ENCODE measurements around the gene TRPM8.

The TRPM8 gene

DNA sequence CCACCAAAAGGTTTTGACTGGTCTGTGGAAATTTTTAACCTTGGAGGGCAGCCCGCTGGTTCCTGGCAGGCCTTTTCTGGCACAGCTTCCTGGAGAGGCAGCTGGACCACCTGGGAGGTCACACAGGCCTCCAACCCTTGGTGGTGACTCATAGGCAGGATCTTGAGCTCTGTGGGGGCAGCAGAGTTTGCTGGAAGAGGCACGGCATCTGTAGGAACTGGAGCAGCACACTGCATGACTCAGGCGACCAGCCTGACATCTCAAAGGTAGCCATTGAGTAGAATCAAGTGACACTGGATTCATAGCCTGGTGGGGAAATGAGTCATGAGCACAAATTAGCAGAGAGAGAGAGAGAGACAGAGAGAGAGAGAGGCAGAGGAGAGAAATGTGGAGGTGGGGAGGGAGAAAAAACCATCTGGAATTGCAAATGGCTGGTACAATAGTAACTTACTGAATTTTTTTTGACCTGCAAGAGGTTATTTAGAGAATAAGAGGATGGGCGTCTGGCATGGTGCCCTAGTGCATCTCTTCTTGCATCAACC, 57.4 kb downstream of the TRPM8 start:
- H3K4me1 ChIP-seq (ENCODE audit: insufficient read depth, low read length), result peaks cover 10% of the 10 kb centered on the region
- H3K9me3 ChIP-seq (ENCODE audit: control insufficient read depth, insufficient read depth, low read length), result no peaks in the 10 kb centered on the region; the same call in 1 of the 2 replicates
- no peak overlapping the region for H3K9ac ChIP-seq (ENCODE audit: low read depth, low read length)
- no peaks in the 10 kb centered on the region for H3K36me3 ChIP-seq (ENCODE audit: insufficient read depth, low read length)

DNA sequence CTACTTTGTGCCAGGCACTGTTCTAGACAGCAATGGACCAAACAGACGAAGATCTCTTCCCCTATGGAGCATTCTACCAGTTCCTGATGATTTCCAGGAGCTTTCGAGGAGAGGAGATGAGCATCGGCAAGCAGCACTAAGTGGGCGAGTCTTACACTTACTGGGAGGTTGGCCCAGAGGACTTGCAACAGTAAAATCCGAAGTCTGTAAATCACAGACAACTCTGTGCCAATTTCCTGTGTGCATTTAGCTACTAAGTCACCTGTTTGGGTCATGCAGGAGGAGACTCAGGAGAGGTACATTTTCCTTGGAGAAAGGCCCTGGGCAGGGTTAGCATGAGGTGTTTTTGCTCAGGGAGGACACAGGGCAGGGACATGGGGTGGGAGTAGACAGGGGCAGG, 58.9 kb downstream of the TRPM8 start:
- Histone ChIP-seq H3K36me3 (ENCODE audit: insufficient read depth, low read length) (no peaks in the 10 kb centered on the region), H3K9me3 (ENCODE audit: control insufficient read depth, insufficient read depth, low read length) (no peaks in the 10 kb centered on the region; the same call in 1 of the 2 replicates), H3K4me1 (ENCODE audit: insufficient read depth, low read length) (peaks cover 10% of the 10 kb centered on the region), H3K9ac (ENCODE audit: low read depth, low read length) (no peak overlapping the region)

DNA sequence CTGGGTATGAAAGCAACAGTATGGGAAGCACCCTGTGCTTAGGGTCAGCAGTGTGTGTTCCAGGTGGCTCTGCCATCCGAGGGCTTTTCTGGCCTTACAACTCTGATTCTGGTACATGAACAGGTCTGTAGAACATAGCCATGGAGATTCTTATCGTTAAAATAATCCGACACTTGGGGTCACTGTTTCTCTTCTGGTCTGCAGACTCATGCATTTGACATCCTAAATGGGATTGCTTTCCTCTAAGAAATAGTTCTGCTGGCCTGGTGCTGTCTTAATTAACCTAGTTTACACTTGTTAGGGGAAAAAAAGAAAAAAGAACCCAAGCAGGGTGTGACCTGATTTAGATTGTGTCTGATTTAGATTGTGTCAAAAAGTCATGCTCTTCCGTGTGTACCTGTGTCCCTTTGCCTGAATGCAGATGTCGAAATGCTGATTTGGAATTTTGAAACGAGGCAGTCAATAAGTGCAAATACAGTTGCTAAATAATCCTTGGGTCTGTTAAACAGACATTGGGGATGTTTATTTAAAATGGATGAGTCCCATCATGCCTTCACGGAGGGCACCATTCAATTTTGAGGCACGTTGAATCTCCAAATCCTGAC, 59.6 kb downstream of the TRPM8 start:
- peaks cover 10% of the 10 kb centered on the region for H3K4me1 ChIP-seq (ENCODE audit: insufficient read depth, low read length)

DNA sequence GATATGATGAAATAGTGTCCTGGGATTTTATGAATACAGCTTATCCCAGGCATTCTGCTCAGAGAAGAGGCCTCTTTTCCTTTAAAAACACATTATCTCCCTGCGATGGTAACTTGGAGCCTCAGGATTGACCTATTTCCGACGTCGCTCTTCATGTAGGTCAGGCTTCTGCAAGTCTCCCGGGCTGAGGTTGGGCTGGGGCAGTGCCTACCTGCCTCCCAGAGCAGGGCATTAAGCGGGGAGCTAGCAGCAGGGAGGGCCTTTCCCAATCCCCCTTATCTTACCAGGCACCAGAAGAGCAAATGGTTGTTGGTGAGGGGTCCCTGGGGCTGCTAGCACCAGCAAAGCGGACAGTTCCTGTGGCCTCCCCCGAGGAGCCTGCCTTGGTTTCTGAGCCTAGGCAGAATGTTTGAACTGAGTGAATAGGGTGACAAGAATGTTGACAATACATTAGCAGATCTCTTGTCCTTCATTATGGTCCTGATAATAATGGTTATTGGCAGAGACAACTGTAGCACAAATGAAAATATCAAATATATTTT, 60.2 kb downstream of the TRPM8 start:
- Histone ChIP-seq H3K4me1 (ENCODE audit: insufficient read depth, low read length) (peaks cover 10% of the 10 kb centered on the region), H3K9me3 (ENCODE audit: control insufficient read depth, insufficient read depth, low read length) (no peaks in the 10 kb centered on the region; the same call in 1 of the 2 replicates), H3K36me3 (ENCODE audit: insufficient read depth, low read length) (no peaks in the 10 kb centered on the region), H3K9ac (ENCODE audit: low read depth, low read length) (no peak overlapping the region)

More for the DNA sequence above, 59.6 kb downstream of the TRPM8 start:
- Histone ChIP-seq H3K9ac (ENCODE audit: low read depth, low read length) (no peak overlapping the region), H3K36me3 (ENCODE audit: insufficient read depth, low read length) (no peaks in the 10 kb centered on the region), H3K9me3 (ENCODE audit: control insufficient read depth, insufficient read depth, low read length) (no peaks in the 10 kb centered on the region; the same call in 1 of the 2 replicates)

DNA sequence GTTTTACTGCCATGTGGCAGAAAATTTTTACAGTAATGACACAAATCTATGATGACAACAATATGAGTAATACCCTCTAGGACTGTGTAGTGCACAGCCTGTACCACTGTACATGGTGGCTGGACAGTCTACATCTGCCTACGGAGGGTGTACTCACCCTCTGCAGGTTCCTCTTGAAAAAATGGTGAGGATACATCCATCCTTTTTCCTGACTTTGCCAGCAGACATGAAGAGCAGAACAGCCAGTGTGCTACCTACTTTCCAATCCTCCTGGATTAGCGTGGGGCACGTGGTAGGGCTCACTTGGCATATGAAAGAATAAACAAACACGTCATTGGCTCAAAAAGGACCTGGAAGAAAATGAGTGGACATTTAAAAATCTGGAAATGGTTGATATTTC, 62.6 kb downstream of the TRPM8 start:
- Histone ChIP-seq H3K4me1 (ENCODE audit: insufficient read depth, low read length) (peaks cover 6% of the 10 kb centered on the region), H3K36me3 (ENCODE audit: insufficient read depth, low read length) (no peaks in the 10 kb centered on the region), H3K9me3 (ENCODE audit: control insufficient read depth, insufficient read depth, low read length) (no peaks in the 10 kb centered on the region), H3K9ac (ENCODE audit: low read depth, low read length) (no peak overlapping the region)

DNA sequence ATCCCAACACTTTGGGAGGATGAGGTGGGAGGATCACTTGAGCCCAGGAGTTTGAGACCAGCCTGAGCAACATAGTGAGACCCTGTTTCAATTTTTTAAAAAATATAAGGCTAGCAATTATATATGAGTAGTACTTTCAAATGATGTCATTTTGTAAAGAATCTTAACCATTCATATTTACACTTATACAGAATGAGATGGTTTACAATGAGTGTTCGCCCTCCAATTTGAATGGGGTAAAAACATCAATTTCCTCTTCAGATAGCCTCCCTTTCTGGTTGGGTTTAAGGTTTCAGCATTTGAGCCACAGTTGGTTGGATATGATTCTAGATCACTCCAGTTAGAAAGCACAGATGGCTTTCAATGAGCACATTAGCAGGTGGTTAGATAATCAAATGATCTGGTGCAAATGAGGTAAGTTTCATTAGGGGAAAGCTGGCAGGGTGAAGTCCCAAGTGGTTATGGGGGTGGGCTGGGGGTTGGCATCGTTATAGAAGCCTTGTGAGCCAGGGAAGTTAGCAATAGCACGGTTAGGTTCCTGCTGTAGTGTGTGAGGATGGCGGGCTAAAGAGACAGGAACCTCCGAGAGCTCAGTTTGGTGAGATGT, 63.9 kb downstream of the TRPM8 start:
- Histone ChIP-seq H3K9me3 (ENCODE audit: control insufficient read depth, insufficient read depth, low read length) (no peaks in the 10 kb centered on the region), H3K4me1 (ENCODE audit: insufficient read depth, low read length) (peaks cover 6% of the 10 kb centered on the region), H3K9ac (ENCODE audit: low read depth, low read length) (no peak overlapping the region), H3K36me3 (ENCODE audit: insufficient read depth, low read length) (no peaks in the 10 kb centered on the region)

- Histone ChIP-seq H3K9ac (ENCODE audit: low read depth, low read length) (no peak overlapping the region), H3K9me3 (ENCODE audit: control insufficient read depth, insufficient read depth, low read length) (no peaks in the 10 kb centered on the region), H3K36me3 (ENCODE audit: insufficient read depth, low read length) (no peaks in the 10 kb centered on the region), H3K4me1 (ENCODE audit: insufficient read depth, low read length) (peaks cover 6% of the 10 kb centered on the region)
These were observed 64.6 kb downstream of the TRPM8 start for GRCh38 chr2:233981574-233982420.

DNA sequence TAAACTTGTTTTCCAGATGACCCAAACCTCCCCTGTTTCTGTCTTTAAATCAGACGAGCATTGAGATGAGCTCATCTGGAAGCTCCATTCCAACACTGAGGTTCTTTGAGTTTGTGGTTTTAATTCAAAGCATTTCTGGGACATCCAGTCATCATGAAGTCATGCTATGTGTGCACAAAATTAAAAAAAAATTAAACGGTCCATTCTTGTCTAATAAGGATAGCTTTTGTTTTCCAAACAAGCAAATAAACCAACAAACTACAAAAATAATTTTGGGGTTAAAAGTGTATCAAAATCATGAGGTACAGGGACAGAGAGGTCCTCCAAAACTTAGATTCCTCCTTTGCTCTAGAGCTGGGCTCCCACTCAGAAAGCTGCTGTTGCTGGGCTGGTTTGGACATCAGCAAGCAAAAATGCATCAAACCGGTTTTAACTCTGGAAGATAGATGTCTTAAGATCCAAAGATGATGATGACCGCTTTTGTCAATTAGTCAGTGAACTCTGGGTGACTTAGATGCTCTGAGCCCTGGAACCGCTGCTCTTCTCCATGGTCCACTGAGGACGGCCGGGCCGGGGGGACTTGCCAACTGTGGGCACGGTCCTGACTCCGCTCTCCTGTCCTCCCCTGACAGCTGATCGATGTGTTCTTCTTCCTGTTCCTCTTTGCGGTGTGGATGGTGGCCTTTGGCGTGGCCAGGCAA, 65.4 kb downstream of the TRPM8 start:
- Histone ChIP-seq H3K9me3 (ENCODE audit: control insufficient read depth, insufficient read depth, low read length) (no peaks in the 10 kb centered on the region), H3K9ac (ENCODE audit: low read depth, low read length) (no peak overlapping the region), H3K4me1 (ENCODE audit: insufficient read depth, low read length) (no peaks in the 10 kb centered on the region), H3K36me3 (ENCODE audit: insufficient read depth, low read length) (no peaks in the 10 kb centered on the region)

GRCh38 chr2:233983445-233983844, 66.3 kb downstream of the TRPM8 start:
- H3K9ac ChIP-seq (ENCODE audit: low read depth, low read length), result no peak overlapping the region

GRCh38 chr2:233988581-233988980, 71.4 kb downstream of the TRPM8 start:
- Histone ChIP-seq H3K9me3 (ENCODE audit: control insufficient read depth, insufficient read depth, low read length) (peaks cover 2% of the 10 kb centered on the region; the same call in 1 of the 2 replicates), H3K36me3 (ENCODE audit: insufficient read depth, low read length) (no peaks in the 10 kb centered on the region), H3K4me1 (ENCODE audit: insufficient read depth, low read length) (no peaks in the 10 kb centered on the region), H3K9ac (ENCODE audit: low read depth, low read length) (no peak overlapping the region)

More at GRCh38 chr2:233983445-233983844, 66.3 kb downstream of the TRPM8 start:
- Histone ChIP-seq H3K36me3 (ENCODE audit: insufficient read depth, low read length) (no peaks in the 10 kb centered on the region), H3K4me1 (ENCODE audit: insufficient read depth, low read length) (no peaks in the 10 kb centered on the region), H3K9me3 (ENCODE audit: control insufficient read depth, insufficient read depth, low read length) (no peaks in the 10 kb centered on the region)

DNA sequence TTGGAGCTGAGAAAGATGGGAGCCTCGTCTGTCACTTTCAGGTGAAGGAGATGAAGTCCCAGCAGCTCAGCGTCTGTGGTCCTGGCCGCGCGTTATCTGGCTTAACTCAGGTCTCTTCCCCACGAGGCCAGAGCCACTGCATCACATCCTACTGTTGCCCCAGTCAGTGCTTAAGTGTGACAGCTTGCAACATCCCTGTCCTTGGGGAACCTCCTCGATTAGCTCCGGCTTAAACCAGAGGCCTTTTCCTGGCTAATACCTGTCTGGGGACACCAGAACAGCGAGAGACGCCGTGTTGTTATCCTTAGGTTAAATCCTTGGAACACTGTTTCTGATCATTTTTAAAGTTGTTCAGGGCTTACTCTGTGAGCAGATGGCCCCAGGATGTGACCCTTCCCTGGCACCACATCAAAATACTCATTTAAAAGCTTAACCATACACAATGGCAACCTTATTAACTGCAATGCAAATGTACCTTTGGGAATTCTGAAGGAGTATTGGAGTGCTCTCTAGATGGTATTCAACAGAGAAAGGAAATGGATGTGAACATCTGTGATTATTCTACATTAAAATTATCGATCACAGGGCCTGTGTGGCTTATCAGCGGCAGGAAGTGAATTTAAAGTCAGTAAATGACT, 72.2 kb downstream of the TRPM8 start:
- peaks cover 3% of the 10 kb centered on the region; the same call in 1 of the 2 replicates for H3K9me3 ChIP-seq (ENCODE audit: control insufficient read depth, insufficient read depth, low read length)

DNA sequence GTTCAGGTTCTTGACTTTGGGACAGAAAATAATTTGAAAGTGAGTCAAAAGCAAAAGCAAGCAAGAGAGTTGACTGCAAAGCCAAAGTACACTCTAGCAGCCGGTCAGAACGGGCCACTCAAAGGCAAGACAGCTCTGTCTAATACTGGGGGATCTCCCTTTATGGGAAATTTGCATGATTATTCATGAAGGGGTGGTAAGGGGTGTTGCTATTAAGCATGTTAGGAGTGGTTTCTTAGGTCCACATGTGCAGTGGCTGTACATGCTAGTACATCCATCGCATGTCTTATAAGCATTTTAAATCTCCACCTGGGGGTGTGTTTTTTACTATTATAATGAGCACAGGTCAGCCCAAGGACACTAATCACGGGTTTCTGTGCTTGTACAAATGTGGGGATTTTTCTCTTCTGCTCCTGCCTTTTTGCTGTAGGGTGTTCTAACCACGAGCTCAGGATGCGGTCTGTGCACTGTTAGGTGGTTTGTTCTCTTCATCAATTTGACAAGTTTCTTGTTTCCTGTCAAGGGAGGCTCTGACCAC, 73.2 kb downstream of the TRPM8 start:
- peaks cover 4% of the 10 kb centered on the region; the same call in 1 of the 2 replicates for H3K9me3 ChIP-seq (ENCODE audit: control insufficient read depth, insufficient read depth, low read length)
- no peaks in the 10 kb centered on the region for H3K4me1 ChIP-seq (ENCODE audit: insufficient read depth, low read length)
- no peak overlapping the region for H3K9ac ChIP-seq (ENCODE audit: low read depth, low read length)
- no peaks in the 10 kb centered on the region for H3K36me3 ChIP-seq (ENCODE audit: insufficient read depth, low read length)

More for the DNA sequence above, 72.2 kb downstream of the TRPM8 start:
- H3K9ac ChIP-seq (ENCODE audit: low read depth, low read length), result no peak overlapping the region
- H3K36me3 ChIP-seq (ENCODE audit: insufficient read depth, low read length), result no peaks in the 10 kb centered on the region
- H3K4me1 ChIP-seq (ENCODE audit: insufficient read depth, low read length), result no peaks in the 10 kb centered on the region

DNA sequence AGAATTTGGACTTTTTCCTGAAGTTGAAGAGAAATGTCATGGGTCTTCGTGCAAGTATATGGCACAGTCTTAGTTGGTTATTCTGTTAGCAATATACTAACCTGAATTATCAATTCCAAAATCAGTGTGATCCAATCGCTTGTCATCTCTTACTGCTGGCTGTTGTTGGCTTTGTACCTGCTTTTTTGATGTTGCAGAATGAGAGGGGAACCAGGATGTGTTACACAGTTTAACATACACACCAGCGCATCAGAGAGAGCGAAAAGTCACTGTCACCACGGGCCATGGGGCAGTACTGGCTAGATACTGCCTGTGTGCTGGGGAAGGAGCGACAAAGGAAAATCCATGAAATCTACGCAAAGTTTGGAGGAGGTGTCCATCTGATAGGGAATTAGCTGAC, 74.0 kb downstream of the TRPM8 start:
- H3K36me3 ChIP-seq (ENCODE audit: insufficient read depth, low read length), result no peaks in the 10 kb centered on the region
- H3K4me1 ChIP-seq (ENCODE audit: insufficient read depth, low read length), result no peaks in the 10 kb centered on the region
- H3K9me3 ChIP-seq (ENCODE audit: control insufficient read depth, insufficient read depth, low read length), result peaks cover 4% of the 10 kb centered on the region; the same call in 1 of the 2 replicates
- no peak overlapping the region for H3K9ac ChIP-seq (ENCODE audit: low read depth, low read length)

Data from ES-I3 (cell line).